HG03565 (cell line): ENCODE results near the gene AHRR.
"Not testable (repeated sequence)": the region's sequence is repeated elsewhere in the genome, so short reads cannot be mapped to it uniquely, and the experiment has no call there.

Experiments used
- ATAC-seq: cut with Tn5 transposase; IDR thresholded peaks from one replicate; pipeline ENCODE4 v1.9.1; 2021; ENCODE audit warnings: mild to moderate bottlenecking, moderate library complexity; ENCODE audit not compliant: unreplicated experiment

The AHRR gene

GRCh38 chr5:405421-405820 is 83.9 kb downstream of the AHRR start:
- ATAC-seq: no peak

GRCh38 chr5:406041-406440 is 84.5 kb downstream of the AHRR start:
- no peak for ATAC-seq

GRCh38 chr5:407051-407450 is 85.5 kb downstream of the AHRR start:
- ATAC-seq: no peak

GRCh38 chr5:407801-408268 is 86.3 kb downstream of the AHRR start:
- ATAC-seq: no peak

GRCh38 chr5:410911-411517 is 89.5 kb downstream of the AHRR start:
- ATAC-seq: no peak

- ATAC-seq: no peak
Observed at GRCh38 chr5:411728-412127, 90.2 kb downstream of the AHRR start.

- ATAC-seq: not testable (repeated sequence)
Observed at GRCh38 chr5:414991-415927, 93.7 kb downstream of the AHRR start.

- no peak for ATAC-seq
Observed at GRCh38 chr5:415928-416635, 94.6 kb downstream of the AHRR start.

GRCh38 chr5:416636-416960 is 95.1 kb downstream of the AHRR start:
- no peak for ATAC-seq

- ATAC-seq: no peak
Observed at GRCh38 chr5:417301-418161, 96.0 kb downstream of the AHRR start.

- ATAC-seq: no peak
Observed at GRCh38 chr5:418162-419121, 96.9 kb downstream of the AHRR start.

GRCh38 chr5:419970-420369 is 98.5 kb downstream of the AHRR start:
- ATAC-seq: no peak

- ATAC-seq: no peak
Observed at GRCh38 chr5:420632-421286, 99.2 kb downstream of the AHRR start.

GRCh38 chr5:421287-421880 is 99.9 kb downstream of the AHRR start:
- ATAC-seq: no peak

- no peak for ATAC-seq
Observed at GRCh38 chr5:421901-422300, 100.4 kb downstream of the AHRR start.

- no peak for ATAC-seq
Observed at GRCh38 chr5:422323-423232, 101.1 kb downstream of the AHRR start.

- ATAC-seq: no peak
Observed at GRCh38 chr5:423233-423565, 101.7 kb downstream of the AHRR start.
